ENCODE data around the gene CNPY4.

Gene CNPY4

DNA sequence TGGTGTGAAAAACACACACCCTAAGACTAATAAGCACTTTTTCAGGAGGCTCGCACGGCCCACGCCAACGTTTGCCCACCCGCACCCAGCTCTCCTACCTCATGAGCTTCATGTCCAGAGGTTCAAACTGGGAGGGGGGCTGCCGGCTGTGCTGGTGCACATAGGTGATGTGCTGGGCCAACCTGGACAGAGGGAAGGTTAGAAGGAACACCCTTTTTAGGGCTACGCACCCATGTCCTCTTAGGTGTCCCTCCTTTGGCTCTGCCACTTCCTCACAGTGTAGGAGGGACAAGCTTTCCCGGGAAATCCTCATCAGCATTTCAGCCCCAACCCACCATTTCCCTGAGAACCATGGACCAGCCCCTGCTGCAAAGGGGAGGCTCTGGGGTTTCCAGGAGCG is 24.1 kb upstream of the CNPY4 start:
- H4K20me1 ChIP-seq (ENCODE audit: insufficient read depth, low read length, poor library complexity, severe bottlenecking) = peaks cover 85% of the 10 kb centered on the region

DNA sequence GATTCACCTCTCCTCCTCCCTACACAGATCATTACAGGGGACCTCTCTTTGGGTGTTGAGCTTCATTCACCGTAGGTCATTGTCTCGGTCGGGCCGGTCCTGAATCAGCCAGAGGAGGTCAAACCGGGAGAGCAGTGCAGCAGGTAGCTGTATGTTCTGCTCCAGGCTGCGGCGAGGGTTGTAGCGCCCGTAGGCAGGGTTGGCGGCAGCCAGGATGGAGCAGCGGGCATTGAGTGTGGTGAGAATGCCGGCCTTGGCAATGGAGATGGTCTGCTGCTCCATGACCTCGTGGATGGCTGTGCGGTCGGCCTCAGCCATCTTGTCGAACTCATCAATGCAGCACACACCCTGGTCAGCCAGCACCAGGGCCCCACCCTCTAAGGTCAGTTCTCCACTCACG is 23.7 kb upstream of the CNPY4 start:
- no peak overlapping the region for H3K9ac ChIP-seq (ENCODE audit: low read depth, low read length, poor library complexity, severe bottlenecking)
- H3K79me2 ChIP-seq (ENCODE audit: insufficient read depth, low read length) = peaks cover 77% of the 10 kb centered on the region
- no peak overlapping the region for H2AFZ ChIP-seq (ENCODE audit: low read length)
- H3K9me3 ChIP-seq (ENCODE audit: insufficient read depth, low read depth, low read length) = no peaks in the 10 kb centered on the region
- H3K36me3 ChIP-seq (ENCODE audit: insufficient read depth, low read length) = peaks cover 95% of the 10 kb centered on the region
- H4K20me1 ChIP-seq (ENCODE audit: insufficient read depth, low read length, poor library complexity, severe bottlenecking) = peaks cover 87% of the 10 kb centered on the region
- no peaks in the 10 kb centered on the region for H3K9me2 ChIP-seq (replicated peaks; ENCODE audit: low read depth, low read length)
- H3F3A ChIP-seq (ENCODE audit: low read depth) = peaks cover 23% of the 10 kb centered on the region; the same call in 1 of the 2 replicates
- H3K4me3 ChIP-seq (ENCODE audit: low read length, poor library complexity, severe bottlenecking) = no peak overlapping the region
- H3K4me2 ChIP-seq (ENCODE audit: low read depth, low read length, poor library complexity, severe bottlenecking) = peak overlapping the region; percentile 14
- peaks cover 5% of the 10 kb centered on the region for H3K27me3 ChIP-seq (ENCODE audit: insufficient read depth, low read length, poor library complexity, severe bottlenecking)
- H3K4me1 ChIP-seq (ENCODE audit: insufficient read depth, low read length, poor library complexity, severe bottlenecking) = peaks cover 25% of the 10 kb centered on the region
- TF ChIP-seq EZH2phosphoT487 (IDR thresholded peaks at IDR 0.05; ENCODE audit: borderline replicate concordance) = no peak
- TF ChIP-seq, protein P1, sequence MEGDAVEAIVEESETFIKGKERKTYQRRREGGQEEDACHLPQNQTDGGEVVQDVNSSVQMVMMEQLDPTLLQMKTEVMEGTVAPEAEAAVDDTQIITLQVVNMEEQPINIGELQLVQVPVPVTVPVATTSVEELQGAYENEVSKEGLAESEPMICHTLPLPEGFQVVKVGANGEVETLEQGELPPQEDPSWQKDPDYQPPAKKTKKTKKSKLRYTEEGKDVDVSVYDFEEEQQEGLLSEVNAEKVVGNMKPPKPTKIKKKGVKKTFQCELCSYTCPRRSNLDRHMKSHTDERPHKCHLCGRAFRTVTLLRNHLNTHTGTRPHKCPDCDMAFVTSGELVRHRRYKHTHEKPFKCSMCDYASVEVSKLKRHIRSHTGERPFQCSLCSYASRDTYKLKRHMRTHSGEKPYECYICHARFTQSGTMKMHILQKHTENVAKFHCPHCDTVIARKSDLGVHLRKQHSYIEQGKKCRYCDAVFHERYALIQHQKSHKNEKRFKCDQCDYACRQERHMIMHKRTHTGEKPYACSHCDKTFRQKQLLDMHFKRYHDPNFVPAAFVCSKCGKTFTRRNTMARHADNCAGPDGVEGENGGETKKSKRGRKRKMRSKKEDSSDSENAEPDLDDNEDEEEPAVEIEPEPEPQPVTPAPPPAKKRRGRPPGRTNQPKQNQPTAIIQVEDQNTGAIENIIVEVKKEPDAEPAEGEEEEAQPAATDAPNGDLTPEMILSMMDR (conservative IDR thresholded peaks at IDR 0.05; ENCODE audit: low read length) = no peak

More for the DNA sequence above, 24.1 kb upstream of the CNPY4 start:
- H3K9ac ChIP-seq (ENCODE audit: low read depth, low read length, poor library complexity, severe bottlenecking) = no peak overlapping the region
- no peaks in the 10 kb centered on the region for H3K9me2 ChIP-seq (replicated peaks; ENCODE audit: low read depth, low read length)
- peaks cover 76% of the 10 kb centered on the region for H3K79me2 ChIP-seq (ENCODE audit: insufficient read depth, low read length)
- H3F3A ChIP-seq (ENCODE audit: low read depth) = peaks cover 26% of the 10 kb centered on the region; the same call in 1 of the 2 replicates
- H3K36me3 ChIP-seq (ENCODE audit: insufficient read depth, low read length) = peaks cover 95% of the 10 kb centered on the region
- H3K4me2 ChIP-seq (ENCODE audit: low read depth, low read length, poor library complexity, severe bottlenecking) = peak overlapping the region; percentile 14
- H3K4me1 ChIP-seq (ENCODE audit: insufficient read depth, low read length, poor library complexity, severe bottlenecking) = peaks cover 27% of the 10 kb centered on the region
- H3K9me3 ChIP-seq (ENCODE audit: insufficient read depth, low read depth, low read length) = no peaks in the 10 kb centered on the region
- peaks cover 3% of the 10 kb centered on the region for H3K27me3 ChIP-seq (ENCODE audit: insufficient read depth, low read length, poor library complexity, severe bottlenecking)
- TF ChIP-seq EZH2phosphoT487 (IDR thresholded peaks at IDR 0.05; ENCODE audit: borderline replicate concordance) = no peak
- TF ChIP-seq, protein P1 (conservative IDR thresholded peaks at IDR 0.05; ENCODE audit: low read length) = no peak
- H2AFZ ChIP-seq (ENCODE audit: low read length) = no peak overlapping the region
- no peak overlapping the region for H3K4me3 ChIP-seq (ENCODE audit: low read length, poor library complexity, severe bottlenecking)

DNA sequence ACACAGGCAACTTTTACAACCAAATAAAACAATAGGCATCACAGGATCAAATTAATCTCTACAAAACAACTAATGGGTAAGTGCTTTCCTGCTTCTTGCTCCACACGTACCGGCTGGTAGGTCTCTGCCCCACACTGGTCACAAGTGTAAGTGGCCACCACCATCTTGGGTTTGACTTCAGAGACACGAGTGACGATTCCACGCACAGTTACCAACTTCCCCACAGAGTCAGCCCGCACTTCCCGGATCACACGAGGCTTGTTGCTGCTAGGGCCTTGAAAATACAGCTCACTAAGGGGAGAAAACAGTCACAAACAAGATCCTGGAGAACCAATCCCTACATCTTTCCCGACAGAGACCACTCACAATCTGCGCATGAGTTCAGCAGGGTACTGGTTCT is 20.5 kb upstream of the CNPY4 start:
- peaks cover 63% of the 10 kb centered on the region for H3K36me3 ChIP-seq (ENCODE audit: insufficient read depth, low read length)
- H3K9me2 ChIP-seq (replicated peaks; ENCODE audit: low read depth, low read length) = no peaks in the 10 kb centered on the region
- peaks cover 31% of the 10 kb centered on the region for H3K4me1 ChIP-seq (ENCODE audit: insufficient read depth, low read length, poor library complexity, severe bottlenecking)
- no peaks in the 10 kb centered on the region for H3K9me3 ChIP-seq (ENCODE audit: insufficient read depth, low read depth, low read length)
- TF ChIP-seq EZH2phosphoT487 (IDR thresholded peaks at IDR 0.05; ENCODE audit: borderline replicate concordance) = no peak
- TF ChIP-seq, protein P1 (conservative IDR thresholded peaks at IDR 0.05; ENCODE audit: low read length) = no peak
- peaks cover 9% of the 10 kb centered on the region for H3K27me3 ChIP-seq (ENCODE audit: insufficient read depth, low read length, poor library complexity, severe bottlenecking)
- peaks cover 87% of the 10 kb centered on the region for H3K79me2 ChIP-seq (ENCODE audit: insufficient read depth, low read length)
- H3F3A ChIP-seq (ENCODE audit: low read depth) = 0 out of 2 replicates have a peak, but pooled peaks cover 2% of the 10 kb centered on the region
- peak overlapping the region; percentile 100 for H3K9ac ChIP-seq (ENCODE audit: low read depth, low read length, poor library complexity, severe bottlenecking)
- peaks cover 66% of the 10 kb centered on the region for H4K20me1 ChIP-seq (ENCODE audit: insufficient read depth, low read length, poor library complexity, severe bottlenecking)
- peak overlapping the region; percentile 98 for H3K4me3 ChIP-seq (ENCODE audit: low read length, poor library complexity, severe bottlenecking)
- peak overlapping the region; percentile 90 for H3K4me2 ChIP-seq (ENCODE audit: low read depth, low read length, poor library complexity, severe bottlenecking)
- H2AFZ ChIP-seq (ENCODE audit: low read length) = no peak overlapping the region

Data from Loucy (cell line).